ENCODE results near the gene SDR9C7. TPM values are rescaled to one million over a fixed set of nuclear protein-coding genes. Genes with fewer than 3 reads are reported as not detected.

The SDR9C7 gene
- total RNA-seq, 1 donor from 2014 or later = not detected

DNA sequence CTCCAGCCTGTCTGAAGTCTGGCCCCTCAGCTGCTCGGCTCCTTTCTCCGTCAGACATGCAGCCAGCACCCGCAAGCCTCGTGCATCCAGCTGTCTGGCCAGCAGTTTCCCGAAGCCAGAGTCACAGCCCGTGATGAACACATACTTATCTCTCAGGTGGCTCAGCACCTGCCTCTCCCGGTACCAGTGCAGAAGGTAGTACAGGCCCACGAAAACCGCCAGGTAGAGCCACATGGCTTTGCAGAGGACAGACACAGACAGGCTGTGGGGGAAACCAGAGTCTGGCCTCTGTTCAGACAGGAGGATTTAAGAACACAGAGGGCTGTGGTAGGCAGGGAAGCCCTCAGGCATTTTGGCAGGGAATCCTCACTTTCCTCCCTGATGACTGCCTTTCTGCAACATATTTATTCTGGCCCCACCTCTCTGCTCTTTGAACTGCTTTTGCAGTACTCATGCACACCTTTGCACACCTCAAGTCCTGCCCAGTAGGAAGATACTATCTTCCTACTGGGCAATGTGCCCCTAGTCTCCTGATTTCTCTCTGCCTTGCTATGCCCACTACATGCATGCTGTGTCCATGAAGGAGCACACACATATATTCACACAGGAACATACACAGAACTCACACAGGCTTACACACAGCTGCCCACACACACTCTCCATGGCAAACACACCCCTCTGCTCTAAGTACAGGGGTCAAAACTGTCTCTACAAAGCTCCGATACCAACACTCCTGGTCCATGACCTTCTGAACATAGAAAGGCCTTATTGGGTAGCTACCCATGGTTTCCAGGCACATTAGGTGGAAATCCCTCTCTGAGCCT is 23.2 kb upstream of the SDR9C7 start, which contains the start of gene RDH16:
RDH16 (minus strand) TSS at position 380 of the 824 bp plus-strand sequence; CDS start at position 234, 146 bp downstream.
- H3K27ac ChIP-seq (ENCODE audit: low read depth, low read length) = no peak within 1 kb of the TSS
- peaks cover 62% of the 10 kb centered on the region for H3K27me3 Mint-ChIP-seq (ENCODE audit: low read depth, unreplicated experiment)

GRCh38 chr12:56955631-56956256 is 21.5 kb upstream of the SDR9C7 start:
- no peak overlapping the region for H3K9ac ChIP-seq (ENCODE audit: low read length)
- H3K4me1 Mint-ChIP-seq (ENCODE audit: low read depth, unreplicated experiment) = no peaks in the 10 kb centered on the region
- no peaks in the 10 kb centered on the region for H3K4me1 ChIP-seq (ENCODE audit: insufficient read depth, low read length)
- no peak overlapping the region for H3K4me3 ChIP-seq (ENCODE audit: insufficient read depth, low read depth, low read length)
- no peak overlapping the region for H3K27ac ChIP-seq (ENCODE audit: low read depth, low read length)
- FAIRE-seq (no peak), DNase-seq (ENCODE audit: low read depth) (no peak)
- H3K27me3 Mint-ChIP-seq (ENCODE audit: low read depth, unreplicated experiment) = peaks cover 53% of the 10 kb centered on the region
- H3K4me2 ChIP-seq (ENCODE audit: low read length) = no peak overlapping the region
- H3K79me2 ChIP-seq (ENCODE audit: insufficient read depth, low read length) = no peaks in the 10 kb centered on the region
- no peaks in the 10 kb centered on the region for H3K9me3 ChIP-seq (ENCODE audit: insufficient read depth, low read depth, low read length)
- H3K27ac Mint-ChIP-seq (ENCODE audit: unreplicated experiment) = no peak overlapping the region
- H3K36me3 Mint-ChIP-seq (ENCODE audit: low read depth, unreplicated experiment) = peaks cover 10% of the 10 kb centered on the region
- H3K9me3 Mint-ChIP-seq (ENCODE audit: unreplicated experiment) = peaks cover 15% of the 10 kb centered on the region
- H4K20me1 ChIP-seq (ENCODE audit: insufficient read depth, low read length) = no peaks in the 10 kb centered on the region
- H3K36me3 ChIP-seq (ENCODE audit: insufficient read depth, low read length) = no peaks in the 10 kb centered on the region
- H2AFZ ChIP-seq (ENCODE audit: low read depth, low read length) = no peak overlapping the region
- no peak for TF ChIP-seq EZH2 (IDR thresholded peaks at IDR 0.05; ENCODE audit: insufficient read depth, low read length)
- TF ChIP-seq, protein P1, sequence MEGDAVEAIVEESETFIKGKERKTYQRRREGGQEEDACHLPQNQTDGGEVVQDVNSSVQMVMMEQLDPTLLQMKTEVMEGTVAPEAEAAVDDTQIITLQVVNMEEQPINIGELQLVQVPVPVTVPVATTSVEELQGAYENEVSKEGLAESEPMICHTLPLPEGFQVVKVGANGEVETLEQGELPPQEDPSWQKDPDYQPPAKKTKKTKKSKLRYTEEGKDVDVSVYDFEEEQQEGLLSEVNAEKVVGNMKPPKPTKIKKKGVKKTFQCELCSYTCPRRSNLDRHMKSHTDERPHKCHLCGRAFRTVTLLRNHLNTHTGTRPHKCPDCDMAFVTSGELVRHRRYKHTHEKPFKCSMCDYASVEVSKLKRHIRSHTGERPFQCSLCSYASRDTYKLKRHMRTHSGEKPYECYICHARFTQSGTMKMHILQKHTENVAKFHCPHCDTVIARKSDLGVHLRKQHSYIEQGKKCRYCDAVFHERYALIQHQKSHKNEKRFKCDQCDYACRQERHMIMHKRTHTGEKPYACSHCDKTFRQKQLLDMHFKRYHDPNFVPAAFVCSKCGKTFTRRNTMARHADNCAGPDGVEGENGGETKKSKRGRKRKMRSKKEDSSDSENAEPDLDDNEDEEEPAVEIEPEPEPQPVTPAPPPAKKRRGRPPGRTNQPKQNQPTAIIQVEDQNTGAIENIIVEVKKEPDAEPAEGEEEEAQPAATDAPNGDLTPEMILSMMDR (IDR thresholded peaks at IDR 0.05; ENCODE audit: insufficient read depth, low read depth, low read length) = no peak
- H3K4me3 Mint-ChIP-seq (ENCODE audit: unreplicated experiment) = no peak overlapping the region
- H3K27me3 ChIP-seq (ENCODE audit: insufficient read depth, low read length) = no peaks in the 10 kb centered on the region

More for the DNA sequence above, 23.2 kb upstream of the SDR9C7 start, which contains the start of gene RDH16:
- H3K9me3 Mint-ChIP-seq (ENCODE audit: unreplicated experiment) = peaks cover 22% of the 10 kb centered on the region
- no peak within 1 kb of the TSS for H3K9ac ChIP-seq (ENCODE audit: low read length)
- TF ChIP-seq EZH2 (IDR thresholded peaks at IDR 0.05; ENCODE audit: insufficient read depth, low read length) = no peak
- TF ChIP-seq, protein P1 (IDR thresholded peaks at IDR 0.05; ENCODE audit: insufficient read depth, low read depth, low read length) = no peak
- no peaks in the 10 kb centered on the region for H3K9me3 ChIP-seq (ENCODE audit: insufficient read depth, low read depth, low read length)
- H3K4me3 Mint-ChIP-seq (ENCODE audit: unreplicated experiment) = no peak within 1 kb of the TSS
- no peak within 1 kb of the TSS for H2AFZ ChIP-seq (ENCODE audit: low read depth, low read length)
- H3K79me2 ChIP-seq (ENCODE audit: insufficient read depth, low read length) = no peaks in the 10 kb centered on the region
- H3K36me3 Mint-ChIP-seq (ENCODE audit: low read depth, unreplicated experiment) = peaks cover 7% of the 10 kb centered on the region
- H3K27ac Mint-ChIP-seq (ENCODE audit: unreplicated experiment) = no peak within 1 kb of the TSS
- no peak within 1 kb of the TSS for H3K4me2 ChIP-seq (ENCODE audit: low read length)
- H3K27me3 ChIP-seq (ENCODE audit: insufficient read depth, low read length) = no peaks in the 10 kb centered on the region
- no peak for FAIRE-seq
- H3K4me1 Mint-ChIP-seq (ENCODE audit: low read depth, unreplicated experiment) = no peaks in the 10 kb centered on the region
- H3K36me3 ChIP-seq (ENCODE audit: insufficient read depth, low read length) = no peaks in the 10 kb centered on the region
- no peaks in the 10 kb centered on the region for H4K20me1 ChIP-seq (ENCODE audit: insufficient read depth, low read length)
- H3K4me3 ChIP-seq (ENCODE audit: insufficient read depth, low read depth, low read length) = no peak within 1 kb of the TSS
- no peak for DNase-seq (ENCODE audit: low read depth)
- H3K4me1 ChIP-seq (ENCODE audit: insufficient read depth, low read length) = no peaks in the 10 kb centered on the region

All from astrocyte (in vitro differentiated cells and primary cell).